ENCODE measurements around the gene GMDS.

DNA sequence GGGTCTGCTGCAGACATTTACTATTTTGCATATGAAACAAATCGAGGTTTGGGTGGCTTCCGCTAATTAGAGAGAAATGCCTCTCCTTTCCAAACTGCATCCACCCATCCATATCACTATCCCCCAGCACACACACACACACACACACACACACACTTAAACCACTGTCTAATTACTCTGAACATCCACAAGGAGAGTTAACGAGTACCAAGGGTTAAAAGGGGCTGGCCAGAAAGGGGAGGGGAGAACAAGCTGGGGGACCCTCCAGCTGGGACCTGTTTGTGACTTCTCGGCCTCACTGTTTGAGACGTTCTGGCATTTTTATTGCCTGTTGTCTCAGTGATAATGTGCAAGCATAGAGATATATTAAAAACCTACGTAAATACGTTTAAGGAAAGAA, 374.5 kb downstream of the GMDS start:
- TF ChIP-seq, protein P1, sequence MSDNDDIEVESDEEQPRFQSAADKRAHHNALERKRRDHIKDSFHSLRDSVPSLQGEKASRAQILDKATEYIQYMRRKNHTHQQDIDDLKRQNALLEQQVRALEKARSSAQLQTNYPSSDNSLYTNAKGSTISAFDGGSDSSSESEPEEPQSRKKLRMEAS (IDR thresholded peaks at IDR 0.05; ENCODE audit: insufficient read depth, insufficient read length), result no peak
- TF ChIP-seq, protein P2, sequence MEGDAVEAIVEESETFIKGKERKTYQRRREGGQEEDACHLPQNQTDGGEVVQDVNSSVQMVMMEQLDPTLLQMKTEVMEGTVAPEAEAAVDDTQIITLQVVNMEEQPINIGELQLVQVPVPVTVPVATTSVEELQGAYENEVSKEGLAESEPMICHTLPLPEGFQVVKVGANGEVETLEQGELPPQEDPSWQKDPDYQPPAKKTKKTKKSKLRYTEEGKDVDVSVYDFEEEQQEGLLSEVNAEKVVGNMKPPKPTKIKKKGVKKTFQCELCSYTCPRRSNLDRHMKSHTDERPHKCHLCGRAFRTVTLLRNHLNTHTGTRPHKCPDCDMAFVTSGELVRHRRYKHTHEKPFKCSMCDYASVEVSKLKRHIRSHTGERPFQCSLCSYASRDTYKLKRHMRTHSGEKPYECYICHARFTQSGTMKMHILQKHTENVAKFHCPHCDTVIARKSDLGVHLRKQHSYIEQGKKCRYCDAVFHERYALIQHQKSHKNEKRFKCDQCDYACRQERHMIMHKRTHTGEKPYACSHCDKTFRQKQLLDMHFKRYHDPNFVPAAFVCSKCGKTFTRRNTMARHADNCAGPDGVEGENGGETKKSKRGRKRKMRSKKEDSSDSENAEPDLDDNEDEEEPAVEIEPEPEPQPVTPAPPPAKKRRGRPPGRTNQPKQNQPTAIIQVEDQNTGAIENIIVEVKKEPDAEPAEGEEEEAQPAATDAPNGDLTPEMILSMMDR (IDR thresholded peaks at IDR 0.05; ENCODE audit: extremely low read depth in 1 of 2, insufficient read depth in 1 of 2, low read depth in 1 of 2, low read length in 2 of 2), result no peak
- TF ChIP-seq POLR2A (IDR thresholded peaks at IDR 0.05; ENCODE audit: low read depth, low read length) (no peak), EZH2 (IDR thresholded peaks at IDR 0.05; ENCODE audit: borderline replicate concordance, low read depth, low read length, severe bottlenecking) (no peak), POLR2AphosphoS5 (IDR thresholded peaks at IDR 0.05; ENCODE audit: insufficient read depth, low read depth, low read length) (no peak), MYC (IDR thresholded peaks at IDR 0.05; ENCODE audit: low read depth, low read length) (no peak), FOS (IDR thresholded peaks at IDR 0.05; ENCODE audit: borderline replicate concordance, insufficient read depth, low read length) (no peak), JUN (IDR thresholded peaks at IDR 0.05; ENCODE audit: borderline replicate concordance, insufficient read depth, insufficient read length, low read depth) (no peak)

Measured in endothelial cell of umbilical vein (primary cell).